Stimulated activated CD4-positive, alpha-beta T cell treated with anti-CD3 and anti-CD28 coated beads, TNF-alpha, amount 100 ng/mL, for 24 hours (primary cell): ENCODE data around the gene MKNK2.

Experiments
- DNase-seq, 3 experiments: peaks; one replicate each; pipeline ENCODE4 v3.0.0-alpha.2; 2020; ENCODE audit warnings: low read depth in 3 of 3

The MKNK2 gene

DNA sequence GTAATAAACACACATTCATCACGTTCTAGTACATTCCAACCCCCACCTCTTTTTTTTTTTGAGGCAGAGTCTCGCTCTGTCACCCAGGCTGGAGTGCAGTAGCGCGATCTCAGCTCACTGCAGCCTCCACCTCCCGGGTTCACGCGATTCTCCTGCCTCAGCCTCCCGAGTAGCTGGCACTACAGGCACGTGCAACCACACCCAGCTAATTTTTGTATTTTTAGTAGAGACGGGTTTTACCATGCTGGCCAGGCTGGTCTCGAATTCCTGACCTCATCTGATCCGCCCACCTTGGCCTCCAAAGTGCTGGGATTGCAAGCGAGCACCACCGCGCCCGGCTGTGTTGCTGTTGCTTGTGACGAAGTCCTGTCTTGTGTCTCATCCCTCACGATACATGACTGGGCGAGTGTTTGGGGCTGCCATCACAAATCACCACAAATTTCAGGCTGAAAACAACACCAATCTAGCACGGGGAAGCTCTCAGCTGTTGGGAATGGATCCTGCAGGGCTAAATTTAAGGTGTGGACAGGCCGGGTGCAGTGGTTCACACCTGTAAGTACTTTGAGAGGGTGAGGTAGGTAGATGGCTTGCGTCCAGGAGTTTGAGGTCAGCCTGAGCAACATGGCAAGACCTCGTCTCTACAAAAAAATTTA, 29.4 kb upstream of the MKNK2 start:
- DNase-seq = no peak

DNA sequence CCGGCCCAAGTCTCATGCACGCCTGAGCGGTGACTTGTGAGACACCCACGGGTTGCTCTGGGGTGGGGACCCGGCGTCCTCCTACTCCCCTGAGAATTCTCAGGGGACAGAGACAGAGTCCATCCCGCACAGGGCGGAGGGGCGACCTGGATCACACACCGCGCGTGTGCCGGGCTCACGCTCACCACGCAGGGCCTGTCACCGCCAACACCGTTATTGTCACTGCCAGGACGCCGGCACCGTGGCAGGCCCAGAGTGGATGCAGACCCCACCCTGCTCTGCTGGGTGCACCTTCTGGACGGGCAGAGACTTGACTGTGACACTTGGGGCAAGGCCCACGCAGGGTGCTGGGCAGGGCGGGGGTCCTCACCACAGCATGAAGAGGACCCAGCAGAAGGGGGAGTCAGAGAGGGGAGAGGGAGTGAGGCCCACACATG, 28.8 kb upstream of the MKNK2 start:
- no peak for DNase-seq

DNA sequence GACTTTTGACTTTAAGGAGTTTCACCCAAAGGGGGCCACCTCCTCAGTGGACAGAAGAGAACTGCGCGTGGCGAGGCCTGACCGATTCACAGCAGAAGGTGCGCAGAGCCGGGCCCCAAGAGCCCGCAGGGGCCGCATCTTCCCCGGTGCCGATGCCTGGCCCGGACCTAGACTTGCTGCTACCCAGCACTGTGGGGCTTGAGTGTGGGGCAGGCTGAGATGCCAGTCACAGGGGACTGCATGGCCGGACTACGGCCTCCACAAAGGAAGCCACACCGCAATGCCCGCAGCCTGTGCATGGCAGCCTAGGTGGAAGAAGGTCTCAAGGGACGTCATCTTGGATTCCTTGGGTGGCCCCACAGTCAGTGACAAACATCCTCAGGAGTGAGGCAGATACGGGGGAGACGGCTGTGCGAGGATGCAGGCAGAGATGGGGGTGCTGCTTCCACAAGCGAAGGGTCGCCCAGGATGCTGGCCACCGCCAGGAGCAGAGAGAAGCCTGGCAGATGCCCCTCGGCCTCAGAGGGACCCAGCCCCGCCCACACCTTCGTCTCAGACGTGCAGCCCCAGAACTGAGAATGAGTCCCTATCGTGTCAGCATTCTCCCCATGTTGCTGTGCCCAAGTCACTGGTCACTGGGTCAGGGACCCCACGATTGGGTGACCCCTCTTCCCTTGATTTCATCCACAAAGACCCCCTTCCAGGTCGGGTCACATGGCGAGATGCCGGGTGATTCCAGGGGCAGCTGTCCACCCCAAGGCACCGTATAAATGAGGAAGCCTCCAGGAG, 28.2 kb upstream of the MKNK2 start:
- DNase-seq = no peak

DNA sequence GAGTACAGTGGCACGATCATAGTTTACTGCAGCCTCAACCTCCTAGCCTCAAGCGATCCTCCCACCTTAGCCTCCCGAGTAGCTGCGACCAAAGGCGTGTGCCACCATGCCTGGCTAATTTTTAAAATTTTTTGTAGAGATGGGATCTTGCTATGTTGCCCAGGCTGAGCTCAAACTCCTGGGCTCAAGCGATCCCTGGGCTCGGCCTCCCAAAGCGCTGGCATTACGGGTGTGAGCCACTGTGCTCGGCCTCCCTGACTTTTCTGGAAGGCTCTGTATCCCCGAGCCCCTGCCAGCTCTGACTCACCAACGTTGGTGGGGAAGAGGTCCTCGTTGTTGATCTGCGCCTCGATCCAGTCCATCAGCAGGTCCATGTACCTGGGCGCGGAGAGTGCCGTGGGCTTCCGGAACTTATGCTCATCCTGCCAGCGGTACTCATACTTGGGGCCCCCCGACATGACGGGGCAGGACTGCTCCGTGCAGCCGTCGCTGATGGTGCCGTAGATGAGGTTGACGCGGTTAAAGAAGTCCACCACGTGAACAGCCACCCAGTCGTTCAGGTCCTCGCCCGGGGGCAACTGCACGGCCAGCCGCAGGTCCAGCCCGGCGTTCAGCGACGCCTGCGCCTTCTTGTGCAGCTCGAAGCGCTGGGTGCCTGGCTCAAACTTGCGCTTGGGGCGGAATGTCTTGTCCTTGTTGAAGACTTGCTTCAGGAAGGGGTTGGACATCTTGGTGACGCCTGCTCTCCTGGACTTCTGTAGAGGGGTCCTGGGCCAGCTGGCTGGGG, 27.0 kb upstream of the MKNK2 start:
- DNase-seq = no peak

DNA sequence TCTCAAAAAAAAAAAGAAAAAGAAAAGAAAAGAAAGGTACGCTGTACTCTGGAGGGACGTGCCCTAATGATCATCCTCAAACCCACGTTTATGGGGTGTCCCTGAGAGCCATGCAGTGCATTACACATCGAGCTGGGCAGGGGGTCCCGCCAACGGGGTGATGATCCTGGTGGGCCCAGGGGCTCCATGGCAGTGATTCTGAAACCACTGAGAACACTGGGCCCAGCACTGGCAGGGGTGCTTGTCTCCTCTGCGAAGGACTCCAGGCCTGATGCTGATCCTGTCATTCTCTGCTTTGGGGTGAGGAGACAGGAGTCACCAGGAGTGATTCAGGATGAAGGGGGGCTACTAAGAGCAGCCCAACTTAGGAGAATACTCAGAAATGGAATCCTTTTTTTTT, 26.4 kb upstream of the MKNK2 start:
- no peak for DNase-seq

DNA sequence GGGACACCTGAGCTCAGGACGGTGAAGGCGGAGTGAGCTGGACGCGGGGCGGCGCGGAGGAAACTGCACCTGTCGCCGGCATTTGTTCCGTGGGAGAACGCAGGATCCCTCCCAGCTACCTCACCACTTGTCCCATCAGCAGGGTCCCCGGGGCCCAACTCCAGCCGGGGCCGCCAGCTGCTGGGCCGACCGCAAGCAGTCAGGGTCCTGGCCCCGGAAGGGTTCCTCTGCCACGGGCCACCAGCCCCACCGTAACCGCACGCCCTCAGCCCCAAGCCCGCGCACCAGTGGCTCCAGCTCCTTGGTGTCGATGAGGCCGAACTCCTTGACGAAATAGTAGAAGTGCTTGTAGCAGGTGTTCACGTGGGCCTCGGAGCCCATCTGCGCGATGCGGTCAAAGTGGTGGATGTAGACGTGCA, 25.5 kb upstream of the MKNK2 start:
- DNase-seq = no peak

DNA sequence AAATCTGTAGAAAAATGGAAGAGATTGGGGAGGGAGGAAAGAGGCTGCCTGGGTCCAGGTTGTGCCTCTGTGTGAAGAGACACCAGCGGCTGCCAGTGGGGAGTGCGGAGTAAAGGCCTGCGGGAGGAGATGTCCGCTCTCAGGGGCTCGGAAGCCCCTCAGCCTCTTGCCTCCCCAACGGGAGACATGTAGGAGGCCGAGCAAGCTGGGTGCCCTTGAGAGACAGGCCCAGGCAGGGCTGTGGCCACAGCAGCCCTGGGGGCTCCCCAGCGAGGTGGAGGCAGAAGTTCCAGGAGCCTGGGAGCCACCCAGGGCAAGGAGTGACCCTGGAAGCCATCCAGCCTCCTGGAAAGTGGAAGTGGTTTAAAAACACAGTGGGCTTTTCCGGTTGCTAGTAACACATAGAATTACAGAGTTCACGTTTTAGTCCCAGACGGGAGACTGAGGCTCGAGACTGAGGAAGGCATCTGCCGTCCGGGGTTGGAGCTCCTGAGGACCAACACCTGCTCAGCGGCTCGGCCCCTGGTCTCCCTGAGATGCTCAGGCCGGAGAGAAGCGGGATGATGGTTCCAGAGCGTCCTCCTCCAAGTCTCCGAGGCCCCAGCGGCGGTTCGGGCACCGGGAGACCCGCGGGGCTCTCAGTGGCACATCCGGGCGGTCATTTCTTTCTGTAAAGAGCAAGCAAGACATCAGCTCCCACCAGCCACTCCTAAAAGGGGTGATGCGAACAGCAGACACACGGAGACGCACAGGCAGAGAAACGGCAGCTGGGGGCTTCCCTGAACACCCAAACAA, 21.9 kb upstream of the MKNK2 start:
- no peak for DNase-seq

DNA sequence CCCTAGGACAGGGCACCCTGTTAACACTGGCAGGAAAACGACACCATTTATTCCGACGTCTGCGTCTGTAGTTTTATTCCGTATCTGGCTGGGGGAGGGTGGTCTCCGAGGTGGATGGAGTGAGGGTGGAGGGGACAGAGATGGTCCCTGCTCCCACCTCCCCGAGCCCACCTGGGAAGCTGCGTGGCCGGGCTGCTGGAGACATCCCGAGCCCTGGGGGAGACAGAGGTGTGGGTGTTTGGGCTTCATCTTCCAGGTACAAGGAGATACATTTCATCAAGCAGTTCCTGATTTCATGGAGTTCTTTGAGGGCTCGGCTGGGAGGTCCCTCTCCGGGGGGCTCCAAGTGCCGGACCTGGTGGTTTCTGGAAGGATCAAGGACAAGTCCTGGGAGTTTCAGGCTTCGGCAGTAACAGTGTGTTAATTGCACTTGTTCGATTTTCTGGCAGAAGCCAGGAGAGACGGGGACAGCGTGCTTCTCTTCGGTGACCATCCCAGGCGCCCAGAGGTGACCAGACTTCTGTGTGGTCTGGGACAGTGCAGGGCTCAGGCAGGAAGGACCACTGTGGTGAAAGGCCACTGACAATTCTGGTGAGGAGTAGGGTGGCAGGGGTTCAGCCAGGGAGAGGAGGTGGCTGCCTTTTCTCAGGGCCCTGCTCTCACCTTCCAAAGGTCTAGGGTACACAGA, 20.1 kb upstream of the MKNK2 start:
- no peak for DNase-seq

DNA sequence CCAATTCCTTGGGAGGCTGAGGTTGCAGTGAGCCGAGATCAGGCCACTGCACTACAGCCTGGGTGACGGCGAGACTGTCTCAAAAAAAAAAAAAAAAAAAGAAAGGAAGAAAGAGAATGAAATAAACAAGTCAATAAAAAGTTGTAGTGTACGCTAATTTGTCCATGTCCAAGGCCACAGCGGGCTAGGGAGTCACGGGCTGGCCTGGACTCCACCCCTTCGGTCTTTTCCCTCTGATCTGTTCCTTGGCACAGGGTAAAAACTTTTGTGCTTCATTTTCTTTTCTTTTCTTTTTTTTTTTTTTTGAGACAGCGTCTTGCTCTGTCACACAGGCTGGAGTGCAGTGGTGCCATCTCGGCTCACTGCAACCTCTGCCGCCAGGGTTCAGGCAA, 19.4 kb upstream of the MKNK2 start:
- DNase-seq = no peak

DNA sequence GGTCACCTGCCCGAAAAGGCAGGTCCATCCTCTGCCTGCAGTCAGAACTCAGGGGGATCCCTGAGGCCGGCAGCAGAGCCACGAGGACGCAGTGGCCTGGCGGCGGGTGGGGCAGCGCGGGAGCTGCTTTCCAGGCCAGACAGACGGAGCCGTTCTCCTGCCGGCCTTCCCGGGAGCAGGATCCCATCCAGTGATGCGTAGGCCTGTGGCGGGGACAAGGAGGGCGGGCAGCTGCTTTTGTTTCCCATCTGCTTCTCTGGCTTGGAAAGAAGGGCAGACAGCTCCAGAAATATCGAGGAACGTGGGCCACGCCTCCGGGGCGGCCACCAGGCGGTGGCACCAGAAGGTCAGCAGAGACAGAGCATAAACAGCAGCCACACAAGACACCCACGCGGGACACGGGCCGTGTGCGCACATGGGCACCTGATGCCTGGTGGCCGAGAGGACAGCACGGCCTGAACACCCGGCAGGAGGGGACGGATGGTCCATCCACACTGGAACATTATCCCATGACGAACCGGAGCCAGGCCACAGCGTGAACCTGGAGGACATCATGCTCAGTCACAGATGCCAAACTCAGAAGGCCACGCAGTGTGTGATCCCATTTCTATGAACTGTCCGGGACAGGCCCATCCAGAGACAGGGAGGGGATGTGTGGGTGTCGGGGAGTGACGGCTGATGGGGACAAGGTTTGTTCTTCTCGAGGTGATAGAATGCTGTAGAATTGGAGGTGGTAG, 13.9 kb upstream of the MKNK2 start:
- DNase-seq = no peak

DNA sequence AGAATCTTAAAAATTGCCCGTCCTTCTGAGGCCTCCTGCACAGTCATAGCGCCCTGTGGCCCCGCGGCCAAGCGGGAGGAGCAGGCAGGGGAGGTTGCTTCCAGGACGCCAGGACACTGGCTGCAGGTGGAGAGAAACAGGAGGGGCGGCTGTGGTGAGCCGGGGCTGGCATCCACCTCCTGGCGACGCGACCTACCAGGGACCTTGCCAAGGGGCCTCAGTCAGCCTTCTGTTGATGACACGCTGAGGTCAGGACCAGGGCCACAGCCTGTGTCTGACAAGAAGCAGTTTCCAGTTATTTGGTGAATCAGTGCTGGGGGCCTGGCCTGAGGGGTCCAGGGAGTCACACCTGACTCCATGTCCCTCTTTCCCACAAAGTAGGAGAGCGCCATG, 13.3 kb upstream of the MKNK2 start:
- no peak for DNase-seq

DNA sequence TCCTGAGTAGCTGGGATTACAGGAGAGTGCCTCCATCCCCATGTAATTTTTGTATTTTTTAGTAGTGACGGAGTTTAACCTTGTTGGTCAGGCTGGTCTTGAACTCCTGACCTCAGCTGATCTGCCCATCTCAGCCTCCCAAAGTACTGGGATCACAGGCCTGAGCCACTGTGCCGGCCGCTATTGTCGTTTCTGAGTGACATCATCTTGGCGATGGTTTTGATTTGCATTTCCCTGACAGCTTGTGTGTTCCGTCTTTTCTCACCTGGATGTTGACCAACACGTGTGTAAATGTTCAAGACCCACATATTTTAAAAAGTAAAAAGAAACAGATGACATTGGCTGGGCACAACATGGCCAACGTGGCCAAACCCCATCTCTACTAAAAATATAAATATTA, 12.8 kb upstream of the MKNK2 start:
- no peak for DNase-seq

DNA sequence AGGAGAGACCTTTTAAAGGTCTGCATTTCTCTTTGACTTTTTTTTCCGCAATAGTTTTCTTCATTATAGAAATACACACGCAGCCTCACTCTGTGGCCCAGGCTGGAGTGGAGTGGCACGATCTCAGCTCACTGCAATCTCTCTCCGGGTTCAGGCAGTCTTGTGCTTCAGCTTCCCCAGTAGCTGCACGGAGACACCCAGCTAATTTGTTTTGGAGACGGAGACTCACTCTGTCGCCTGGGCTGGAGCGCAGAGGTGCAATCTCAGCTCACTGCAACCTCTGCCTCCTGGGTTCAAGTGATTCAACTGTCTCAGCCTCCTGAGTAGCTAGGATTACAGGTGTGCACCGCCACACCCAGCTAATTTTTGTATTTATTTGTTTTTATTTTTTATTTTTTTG, 11.7 kb upstream of the MKNK2 start:
- DNase-seq = no peak

DNA sequence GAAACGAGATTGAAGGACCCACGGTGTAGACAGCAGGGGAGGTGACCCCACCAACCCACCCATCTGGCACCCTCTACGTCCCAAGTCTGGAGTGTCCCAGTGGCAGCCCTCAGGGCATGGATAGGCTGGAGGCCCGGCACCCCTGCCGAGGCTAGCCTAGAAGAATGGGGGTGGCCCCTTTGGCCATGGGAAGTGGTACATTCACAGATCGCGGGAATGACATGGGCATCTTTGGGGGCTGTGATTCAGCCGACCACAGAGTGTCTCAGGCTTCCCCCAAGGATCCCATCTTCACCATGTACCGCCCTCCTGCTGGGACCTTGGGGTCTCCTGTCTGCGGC, 11.3 kb upstream of the MKNK2 start:
- no peak for DNase-seq

DNA sequence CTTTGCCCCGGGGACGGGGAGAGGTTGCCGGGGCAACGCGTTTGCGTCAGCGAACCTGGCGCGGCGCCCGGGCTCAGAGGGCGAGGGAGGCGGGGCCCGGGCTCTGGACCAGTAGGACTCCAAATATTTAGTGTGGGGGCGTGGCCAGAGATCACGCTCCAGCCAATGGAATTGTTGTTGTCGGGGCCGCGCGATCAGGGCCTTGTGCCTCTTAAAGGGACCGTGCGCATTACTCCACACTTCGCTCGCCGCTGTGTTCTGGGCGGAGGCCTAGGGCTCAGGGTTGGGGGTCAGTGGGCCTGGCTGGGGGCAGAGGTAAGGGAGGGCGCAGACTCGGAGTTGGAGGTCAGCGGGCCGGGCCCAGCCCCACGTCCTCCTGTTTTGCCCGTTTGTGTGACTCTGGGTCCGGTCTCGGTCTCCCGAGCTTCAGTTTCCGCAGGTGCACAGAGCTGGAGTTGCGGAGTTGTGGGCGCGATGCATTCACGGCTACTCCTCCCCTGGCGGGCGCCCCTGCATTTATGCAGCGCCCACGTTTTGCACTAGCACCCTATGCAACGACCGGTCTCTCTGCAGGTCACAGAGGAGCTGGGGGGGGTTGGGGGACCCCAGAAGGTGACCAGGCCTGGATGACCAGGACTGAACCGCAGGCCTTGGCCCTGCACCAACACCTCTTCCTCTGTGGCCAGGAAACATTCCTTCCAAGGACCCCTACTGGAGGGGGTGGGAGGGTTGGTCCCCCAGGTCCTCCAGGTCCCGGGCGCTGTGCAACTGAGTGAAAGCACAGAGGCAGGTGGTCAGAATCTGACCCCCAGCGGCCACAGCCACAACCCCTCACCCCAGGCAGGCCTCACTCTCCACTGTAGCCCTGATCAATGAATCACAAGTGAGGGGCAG, 10.7 kb upstream of the MKNK2 start:
- peak; percentile 98 to 100 (median 99) for DNase-seq

DNA sequence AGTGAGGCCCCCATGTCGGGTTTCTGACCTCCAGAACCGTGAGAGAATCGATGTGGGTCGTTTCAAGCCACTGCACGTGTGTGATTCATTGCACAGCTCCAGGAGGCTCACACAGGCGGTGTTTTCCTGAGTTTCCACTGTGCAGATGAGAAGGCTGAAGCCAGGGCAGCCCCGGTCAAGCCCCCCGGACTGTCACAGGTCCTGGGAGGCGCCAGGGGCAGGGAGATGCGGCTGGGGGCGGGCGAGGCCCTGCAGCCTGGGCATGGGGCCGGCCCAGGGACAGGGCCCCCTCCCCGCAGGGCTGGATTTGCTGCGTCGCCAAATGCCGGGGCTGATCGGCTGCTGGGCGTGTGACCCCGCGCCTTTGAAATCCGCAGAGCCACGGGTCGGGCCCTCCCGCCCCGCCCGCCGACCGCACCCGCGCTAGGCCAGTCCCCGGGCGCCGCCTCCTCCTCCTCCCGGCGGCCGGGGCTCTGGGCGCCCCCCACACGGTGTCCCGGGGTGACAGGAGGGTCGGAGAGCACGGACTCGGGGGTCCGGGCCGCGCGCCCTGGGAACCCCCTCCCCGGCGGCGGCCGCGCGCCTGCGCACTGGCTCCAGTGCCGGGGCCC, 9.9 kb upstream of the MKNK2 start:
- peak in 1 of 3 experiments; percentile 60 for DNase-seq

DNA sequence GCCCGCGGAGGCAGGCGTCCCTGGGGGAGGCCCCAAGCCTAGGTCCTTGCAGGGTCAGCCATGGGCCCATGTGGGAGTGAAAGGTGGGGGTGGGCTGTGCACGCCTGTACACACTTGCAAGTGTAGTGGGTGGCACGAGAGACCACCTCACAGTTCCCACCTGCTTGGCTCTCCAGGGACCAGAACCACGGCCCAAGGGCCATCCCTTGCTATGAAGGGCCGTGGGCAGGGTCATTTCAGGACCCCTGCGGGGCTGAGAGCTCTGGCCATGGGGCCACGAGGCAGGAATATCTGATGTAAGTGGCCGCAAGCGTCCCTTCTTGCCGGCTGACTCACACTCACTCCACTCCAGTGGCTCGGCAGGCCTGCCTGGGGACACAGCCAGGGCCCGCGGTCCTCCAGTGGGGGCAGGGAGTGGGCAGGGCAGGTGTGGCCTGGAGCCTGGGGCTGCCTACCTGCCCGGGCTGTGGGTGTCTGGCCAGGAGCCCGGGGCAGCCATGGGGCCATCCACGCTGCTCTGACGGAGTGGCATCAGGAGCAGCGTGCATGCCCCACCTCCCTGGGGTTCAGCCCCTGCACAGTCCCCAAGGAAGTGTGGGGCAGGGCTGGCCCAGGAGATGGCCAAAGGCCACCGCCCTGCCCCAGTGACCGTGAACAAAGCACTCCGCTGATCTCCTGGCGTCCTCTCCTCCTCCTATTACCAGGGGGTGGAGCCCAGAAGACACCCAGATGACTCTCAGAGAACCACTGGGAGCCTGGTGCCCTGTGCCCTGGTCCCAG, 8.6 kb upstream of the MKNK2 start:
- no peak for DNase-seq
